Ovary (tissue), 9 donors: ENCODE results near the gene P4HA1. TPM values are rescaled to one million over a fixed set of nuclear protein-coding genes. Genes with fewer than 3 reads are reported as not detected.

Experiments used
- DNase-seq, 5 donors: peaks; one replicate each; pipeline ENCODE4 v3.0.0-alpha.2; 2019 to 2020
- H3K27ac ChIP-seq, 2 donors: fragments of 200-600 bp; one replicate each; pipeline versions ENCODE4 v1.5.1 to v1.8.0; 2019 to 2022
- H3K27me3 ChIP-seq: fragments of 200-600 bp; one replicate; pipeline ENCODE4 v1.8.0; 2022
- H3K36me3 ChIP-seq: fragments of 200-600 bp; sonication (generic); one replicate; pipeline ENCODE4 v1.5.1; 2019
- H3K4me1 ChIP-seq: one replicate; pipeline ENCODE4 v1.8.1; 2013; ENCODE audit warnings: mild to moderate bottlenecking, moderate library complexity; ENCODE audit not compliant: insufficient read depth
- H3K4me3 ChIP-seq: fragments of 200-600 bp; sonication (generic); one replicate; pipeline ENCODE4 v1.5.1; 2017
- H3K9me3 ChIP-seq, 2 donors: fragments of 200-600 bp in 1 of 2; sonication (generic) in 1 of 2; one replicate each; pipeline versions ENCODE4 v1.5.1 to v1.8.1; 2013 to 2019; ENCODE audit warnings: mild to moderate bottlenecking in 1 of 2, moderate library complexity in 1 of 2
- EP300 ChIP-seq: sonication (generic); formaldehyde crosslinking; IDR thresholded peaks from one replicate; pipeline ENCODE4 v1.6.1; 2017; ENCODE audit warnings: antibody characterized with exemption
- POLR2A ChIP-seq: fragments of 450-650 bp; IDR thresholded peaks from one replicate; pipeline ENCODE4 v1.6.1; 2017; ENCODE audit warnings: antibody characterized with exemption, mild to moderate bottlenecking, moderate library complexity
- WGBS, 3 donors: extraction: QIAGEN DNeasy Blood & Tissue Kit in 1 of 3; methylation state at CpG; one replicate each; pipeline versions ENCODE4 v1.1.5 to v1.1.7; 2013 to 2017; 5-methylcytosine and 5-hydroxymethylcytosine counted together
- intact Hi-C, 4 donors: fragments of 100-400 bp; cut with DNase I; formaldehyde crosslinking; loops; one replicate each; pipeline versions ENCODE4 v1.11.0 to v1.15.1; 2022 to 2023
- polyA plus RNA-seq, 2 donors: library from polyadenylated mRNA; stranded (reverse); fragments of 200-250 nt in 1 of 2; fragments of 350-450 nt in 1 of 2; fragmentation: Illumina TruSeq in 1 of 2; extraction: RNeasy Lipid Tissue Mini Kit (QIAGEN cat#74804) in 1 of 2; gene quantifications; one replicate each; pipeline ENCODE4 v1.2.3, GENCODE V29; 2013 to 2014
- total RNA-seq, 7 donors: library from RNA; depleted of rRNA in 2 of 7; stranded (reverse); fragments of >200 nt in 2 of 7; fragmentation: NEBNext Ultra II Directional in 3 of 7; extraction: Animal tissue kit (Norgen Biotek cat#: 25700) in 3 of 7; gene quantifications; one replicate each; pipeline versions ENCODE4 v1.1.0 to v1.2.4, GENCODE V29; 2016 to 2023
- TF ChIP-seq, protein P1 (sequence below), 3 donors: fragments of 450-650 bp in 2 of 3; fragments of 200-600 bp in 1 of 3; IDR thresholded peaks; one replicate each; pipeline versions ENCODE4 v1.5.1 to v1.8.0; 2016 to 2022; ENCODE audit warnings: antibody characterized with exemption in 3 of 3, mild to moderate bottlenecking in 1 of 3
- donor health status: DM: no; HTN: no; CAD: no; lungs with moderate emphysema.
- donor health status: DM: no; HTN: no; CAD: no.
- donor health status: Bipolar disorder and iron deficiency.
- donor health status: DM: yes; HTN: yes; CAD: no.
- donor health status: DM: no; HTN: no; CAD: no.
- donor health status: DM: yes; HTN: yes; CAD: no.

Gene P4HA1
- total and polyA plus RNA-seq, 9 donors, result 20.5 to 74.9 (median 39.7) TPM

DNA sequence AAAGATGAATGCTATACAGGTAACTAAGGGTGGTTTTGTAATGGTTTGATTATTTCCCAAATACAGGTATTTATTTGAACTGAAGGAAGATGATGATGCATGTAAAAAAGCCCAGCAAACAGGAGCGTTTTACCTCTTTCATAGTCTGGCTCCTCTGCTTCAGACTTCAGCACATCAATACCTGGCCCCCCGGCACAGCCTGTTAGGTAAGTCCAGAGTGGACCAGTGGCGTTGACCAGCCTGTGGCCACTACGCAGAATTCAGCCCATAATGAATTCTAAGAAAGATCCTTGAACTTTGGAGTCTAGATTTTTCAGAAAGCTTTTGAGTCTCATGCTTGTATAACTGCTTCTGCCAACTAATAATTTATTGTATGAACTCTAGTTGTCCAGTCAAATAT is 23.3 kb upstream of the P4HA1 start:
- TF ChIP-seq EP300 (no peak), POLR2A (no peak)
- TF ChIP-seq, protein P1, sequence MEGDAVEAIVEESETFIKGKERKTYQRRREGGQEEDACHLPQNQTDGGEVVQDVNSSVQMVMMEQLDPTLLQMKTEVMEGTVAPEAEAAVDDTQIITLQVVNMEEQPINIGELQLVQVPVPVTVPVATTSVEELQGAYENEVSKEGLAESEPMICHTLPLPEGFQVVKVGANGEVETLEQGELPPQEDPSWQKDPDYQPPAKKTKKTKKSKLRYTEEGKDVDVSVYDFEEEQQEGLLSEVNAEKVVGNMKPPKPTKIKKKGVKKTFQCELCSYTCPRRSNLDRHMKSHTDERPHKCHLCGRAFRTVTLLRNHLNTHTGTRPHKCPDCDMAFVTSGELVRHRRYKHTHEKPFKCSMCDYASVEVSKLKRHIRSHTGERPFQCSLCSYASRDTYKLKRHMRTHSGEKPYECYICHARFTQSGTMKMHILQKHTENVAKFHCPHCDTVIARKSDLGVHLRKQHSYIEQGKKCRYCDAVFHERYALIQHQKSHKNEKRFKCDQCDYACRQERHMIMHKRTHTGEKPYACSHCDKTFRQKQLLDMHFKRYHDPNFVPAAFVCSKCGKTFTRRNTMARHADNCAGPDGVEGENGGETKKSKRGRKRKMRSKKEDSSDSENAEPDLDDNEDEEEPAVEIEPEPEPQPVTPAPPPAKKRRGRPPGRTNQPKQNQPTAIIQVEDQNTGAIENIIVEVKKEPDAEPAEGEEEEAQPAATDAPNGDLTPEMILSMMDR (IDR thresholded peaks at IDR 0.05), result no peak
- no peak for DNase-seq
- no peaks in the 10 kb centered on the region for H3K27me3 ChIP-seq
- no peaks in the 10 kb centered on the region for H3K4me1 ChIP-seq
- intact Hi-C loops, result no loop called here
- no peak overlapping the region for H3K27ac ChIP-seq
- H3K36me3 ChIP-seq, result no peaks in the 10 kb centered on the region
- H3K9me3 ChIP-seq, result no peaks in the 10 kb centered on the region
- WGBS, 3 donors, result 94% methylated on average over 4 of the region's 4 CpGs
- H3K4me3 ChIP-seq, result no peak overlapping the region

DNA sequence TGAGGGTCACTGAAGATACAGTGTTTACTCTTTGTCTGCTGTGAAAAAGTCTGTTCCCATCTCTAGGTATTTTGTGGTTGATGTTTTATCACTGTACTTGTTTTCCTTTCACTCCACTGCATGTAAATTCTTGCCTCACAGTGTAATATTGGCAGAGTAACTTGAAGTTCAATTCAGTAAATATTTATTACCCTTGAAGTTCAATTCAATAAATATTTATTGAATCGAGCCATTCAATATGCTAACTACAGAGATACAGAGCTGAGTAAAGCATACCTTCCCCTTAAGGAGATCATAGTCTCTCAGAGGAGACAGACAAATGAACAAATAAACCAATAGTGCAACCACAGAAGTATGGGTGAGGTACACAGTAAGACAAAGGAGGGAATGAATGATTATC is 22.8 kb upstream of the P4HA1 start:
- intact Hi-C loops, result no loop called here
- H3K36me3 ChIP-seq, result no peaks in the 10 kb centered on the region
- TF ChIP-seq EP300 (no peak), POLR2A (no peak)
- TF ChIP-seq, protein P1 (IDR thresholded peaks at IDR 0.05), result no peak

DNA sequence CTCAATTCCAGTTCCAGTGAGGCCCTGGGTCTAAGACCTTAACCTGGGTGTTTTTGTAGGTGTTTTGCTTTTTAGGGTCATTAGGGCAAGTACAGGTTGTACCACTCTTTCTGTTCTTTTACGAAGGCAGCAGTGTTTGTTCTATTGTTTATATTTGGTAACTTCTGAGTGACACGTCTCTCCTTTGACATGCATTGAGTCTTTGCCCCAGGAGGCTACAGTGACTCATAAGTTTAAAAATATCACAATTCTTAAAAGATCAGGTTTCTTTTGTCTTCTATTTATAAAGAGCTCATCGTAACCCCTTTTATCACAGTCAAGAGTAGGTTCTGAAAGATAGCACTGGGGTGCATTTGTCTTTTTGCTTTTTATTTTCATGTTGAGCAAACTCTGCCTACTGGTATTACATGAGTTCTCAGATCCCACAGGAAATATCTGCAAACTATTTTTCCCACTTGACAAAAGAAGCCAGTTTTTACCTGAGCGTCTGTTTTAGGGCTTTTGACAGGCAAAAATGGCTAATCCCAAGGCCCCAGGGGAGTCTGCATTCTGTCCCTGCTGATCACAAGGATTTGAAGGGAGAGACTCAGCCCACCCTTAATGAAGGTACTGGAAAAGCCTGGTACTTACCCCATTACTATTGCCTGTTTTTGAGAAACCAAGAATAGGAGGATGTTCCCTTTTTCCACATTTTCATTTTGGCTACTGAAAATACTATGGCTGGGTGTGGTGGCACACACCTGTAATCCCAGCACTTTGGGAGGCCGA is 21.5 kb upstream of the P4HA1 start:
- intact Hi-C loops, result no loop called here
- no peaks in the 10 kb centered on the region for H3K36me3 ChIP-seq
- H3K4me3 ChIP-seq, result no peak overlapping the region
- TF ChIP-seq POLR2A, result no peak
- TF ChIP-seq, protein P1 (IDR thresholded peaks at IDR 0.05), result no peak
- no peak for TF ChIP-seq EP300
- H3K4me1 ChIP-seq, result no peaks in the 10 kb centered on the region
- no peaks in the 10 kb centered on the region for H3K27me3 ChIP-seq
- no peak for DNase-seq
- no peak overlapping the region for H3K27ac ChIP-seq
- 56 to 58% (median 58%) methylated on average over 5 of the region's 5 CpGs for WGBS, 3 donors
- H3K9me3 ChIP-seq, result no peaks in the 10 kb centered on the region

More for the DNA sequence above, 22.8 kb upstream of the P4HA1 start:
- no peak for DNase-seq
- H3K4me3 ChIP-seq, result no peak overlapping the region
- 49 to 87% (median 72%) methylated on average over 1 of the region's 1 CpG for WGBS, 3 donors
- no peaks in the 10 kb centered on the region for H3K27me3 ChIP-seq
- no peaks in the 10 kb centered on the region for H3K9me3 ChIP-seq
- H3K27ac ChIP-seq, result no peak overlapping the region
- H3K4me1 ChIP-seq, result no peaks in the 10 kb centered on the region

DNA sequence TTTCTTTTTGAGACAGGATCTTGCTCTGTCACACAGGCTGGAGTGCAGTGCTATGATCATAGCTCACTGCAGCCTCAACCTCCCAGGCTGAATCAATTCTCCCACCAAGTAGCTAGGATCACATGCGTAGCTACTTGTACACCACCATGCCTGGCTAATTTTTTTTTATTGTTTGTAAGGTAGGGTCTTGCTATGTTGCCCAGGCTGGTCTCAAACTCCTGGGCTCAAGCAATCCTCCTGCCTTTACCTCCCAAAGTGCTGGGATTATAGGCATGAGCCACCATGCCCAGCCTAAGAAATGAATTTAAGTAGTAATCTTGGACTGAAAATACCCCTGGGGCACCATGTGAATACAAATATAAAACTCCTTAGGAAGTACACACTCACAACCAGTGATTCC is 19.4 kb upstream of the P4HA1 start:
- H3K27me3 ChIP-seq, result no peaks in the 10 kb centered on the region
- H3K4me1 ChIP-seq, result no peaks in the 10 kb centered on the region
- H3K4me3 ChIP-seq, result no peak overlapping the region
- TF ChIP-seq EP300 (no peak), POLR2A (no peak)
- TF ChIP-seq, protein P1 (IDR thresholded peaks at IDR 0.05), result no peak
- H3K27ac ChIP-seq, result no peak overlapping the region
- no peaks in the 10 kb centered on the region for H3K36me3 ChIP-seq
- WGBS, 3 donors, result 86 to 98% (median 97%) methylated on average over 1 of the region's 1 CpG
- intact Hi-C loops, result no loop called here
- H3K9me3 ChIP-seq, result no peaks in the 10 kb centered on the region
- DNase-seq, result no peak
